ENCODE results near the gene DOCK7. TPM values are rescaled to one million over a fixed set of nuclear protein-coding genes. Genes with fewer than 3 reads are reported as not detected.

Gene DOCK7
- total RNA-seq, 1 experiment from 2014 or later, result 70.1 TPM

GRCh38 chr1:62514746-62515423 lies 173.3 kb downstream of the DOCK7 start:
- Histone ChIP-seq H3K36me3 (ENCODE audit: low read depth, low read length) (no peaks in the 10 kb centered on the region), H3K9me2 (replicated peaks; ENCODE audit: low read length) (no peaks in the 10 kb centered on the region), H3K4me2 (ENCODE audit: low read length) (no peak overlapping the region), H3K9ac (ENCODE audit: low read length) (no peak overlapping the region), H4K20me1 (ENCODE audit: low read length) (no peaks in the 10 kb centered on the region), H3K9me3 (ENCODE audit: low read length) (no peaks in the 10 kb centered on the region), H3F3A (ENCODE audit: low read length, unreplicated experiment) (no peaks in the 10 kb centered on the region), H3K4me1 (ENCODE audit: insufficient read depth, low read length) (no peaks in the 10 kb centered on the region), H2AFZ (ENCODE audit: low read length) (no peak overlapping the region), H3K4me3 (ENCODE audit: low read length) (no peak overlapping the region), H3K27me3 (ENCODE audit: low read length) (no peaks in the 10 kb centered on the region), H3K27ac (ENCODE audit: low read length) (no peak overlapping the region), H3K79me2 (ENCODE audit: low read length) (no peaks in the 10 kb centered on the region)
- no TSS peak for BruUV-seq (replicated peaks)
- DNase-seq, result no peak
- intact Hi-C loops (cut with micrococcal nuclease), result no loop called here
- no peak for ATAC-seq
- CTCF ChIA-PET, result no interaction called here
- POLR2A ChIA-PET (ENCODE audit: unreplicated experiment), result no interaction called here
- TF ChIP-seq CTCF (conservative IDR thresholded peaks at IDR 0.05; ENCODE audit: low read depth, low read length) (no peak), EZH2phosphoT487 (IDR thresholded peaks at IDR 0.05; ENCODE audit: borderline replicate concordance, low read length) (no peak), EZH2 (IDR thresholded peaks at IDR 0.05; ENCODE audit: low read length, unreplicated experiment) (no peak)

GRCh38 chr1:62513013-62513412 lies 175.2 kb downstream of the DOCK7 start:
- H3K9ac ChIP-seq (ENCODE audit: low read length), result no peak overlapping the region
- no TSS peak for BruUV-seq (replicated peaks)
- H2AFZ ChIP-seq (ENCODE audit: low read length), result no peak overlapping the region
- H3K79me2 ChIP-seq (ENCODE audit: low read length), result no peaks in the 10 kb centered on the region
- H3K36me3 ChIP-seq (ENCODE audit: low read depth, low read length), result no peaks in the 10 kb centered on the region
- H3K4me1 ChIP-seq (ENCODE audit: insufficient read depth, low read length), result no peaks in the 10 kb centered on the region
- no peak overlapping the region for H3K4me2 ChIP-seq (ENCODE audit: low read length)
- POLR2A ChIA-PET (ENCODE audit: unreplicated experiment), result no interaction called here
- no peak for TF ChIP-seq EZH2phosphoT487 (IDR thresholded peaks at IDR 0.05; ENCODE audit: borderline replicate concordance, low read length)
- no peak for TF ChIP-seq CTCF (conservative IDR thresholded peaks at IDR 0.05; ENCODE audit: low read depth, low read length)
- no peak for TF ChIP-seq EZH2 (IDR thresholded peaks at IDR 0.05; ENCODE audit: low read length, unreplicated experiment)
- H3K27ac ChIP-seq (ENCODE audit: low read length), result no peak overlapping the region
- intact Hi-C loops (cut with micrococcal nuclease), result no loop called here
- no peak for DNase-seq
- no peaks in the 10 kb centered on the region for H4K20me1 ChIP-seq (ENCODE audit: low read length)
- H3K4me3 ChIP-seq (ENCODE audit: low read length), result no peak overlapping the region
- no peaks in the 10 kb centered on the region for H3K9me3 ChIP-seq (ENCODE audit: low read length)
- CTCF ChIA-PET, result no interaction called here
- H3F3A ChIP-seq (ENCODE audit: low read length, unreplicated experiment), result no peaks in the 10 kb centered on the region
- H3K9me2 ChIP-seq (replicated peaks; ENCODE audit: low read length), result no peaks in the 10 kb centered on the region
- no peak for ATAC-seq
- H3K27me3 ChIP-seq (ENCODE audit: low read length), result no peaks in the 10 kb centered on the region

DNA sequence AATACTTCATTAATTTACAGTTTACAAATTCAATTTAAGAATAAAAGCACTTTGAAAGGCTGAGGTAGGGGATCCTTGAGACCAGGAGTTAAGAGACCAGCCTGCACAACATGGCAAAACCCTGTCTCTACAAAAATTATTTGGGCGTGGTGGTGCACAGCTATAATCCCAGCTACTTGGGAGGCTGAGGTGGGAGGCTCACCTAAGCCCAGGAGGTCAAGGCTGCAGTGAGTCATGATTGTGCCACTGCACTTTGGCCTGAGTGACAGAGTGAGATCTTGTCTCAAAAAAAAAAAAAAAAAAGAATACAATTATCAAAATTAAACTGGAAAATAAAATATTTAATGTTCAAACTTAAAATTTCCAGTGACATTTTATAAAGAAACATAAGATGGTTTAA lies 179.2 kb downstream of the DOCK7 start:
- no peaks in the 10 kb centered on the region for H3F3A ChIP-seq (ENCODE audit: low read length, unreplicated experiment)
- intact Hi-C loops (cut with micrococcal nuclease), result no loop called here
- H3K36me3 ChIP-seq (ENCODE audit: low read depth, low read length), result peaks cover 4% of the 10 kb centered on the region; the same call in 1 of the 2 replicates
- no peak overlapping the region for H2AFZ ChIP-seq (ENCODE audit: low read length)
- ChIA-PET POLR2A (ENCODE audit: unreplicated experiment) (no interaction called here), CTCF (no interaction called here)
- H3K27ac ChIP-seq (ENCODE audit: low read length), result no peak overlapping the region
- H3K4me1 ChIP-seq (ENCODE audit: insufficient read depth, low read length), result no peaks in the 10 kb centered on the region
- H3K27me3 ChIP-seq (ENCODE audit: low read length), result no peaks in the 10 kb centered on the region
- DNase-seq (no peak), ATAC-seq (no peak)
- H4K20me1 ChIP-seq (ENCODE audit: low read length), result no peaks in the 10 kb centered on the region
- no peaks in the 10 kb centered on the region for H3K79me2 ChIP-seq (ENCODE audit: low read length)
- no TSS peak for BruUV-seq (replicated peaks)
- H3K9me3 ChIP-seq (ENCODE audit: low read length), result no peaks in the 10 kb centered on the region
- H3K4me3 ChIP-seq (ENCODE audit: low read length), result no peak overlapping the region
- H3K9me2 ChIP-seq (replicated peaks; ENCODE audit: low read length), result no peaks in the 10 kb centered on the region
- H3K9ac ChIP-seq (ENCODE audit: low read length), result no peak overlapping the region
- TF ChIP-seq EZH2phosphoT487 (IDR thresholded peaks at IDR 0.05; ENCODE audit: borderline replicate concordance, low read length) (no peak), EZH2 (IDR thresholded peaks at IDR 0.05; ENCODE audit: low read length, unreplicated experiment) (no peak), CTCF (conservative IDR thresholded peaks at IDR 0.05; ENCODE audit: low read depth, low read length) (no peak)
- no peak overlapping the region for H3K4me2 ChIP-seq (ENCODE audit: low read length)
